GM19239 (cell line): ENCODE data around the gene TNS1.

Experiments used
- DNase-seq: peaks from one replicate; pipeline ENCODE4 v3.0.0; 2011; ENCODE audit warnings: low spot score; ENCODE audit not compliant: insufficient read length
- FAIRE-seq: peaks from 2 replicates; lab custom pipeline; 2011; peaks lifted over from hg19 to GRCh38; lab: Jason Lieb, UNC

TNS1 gene

DNA sequence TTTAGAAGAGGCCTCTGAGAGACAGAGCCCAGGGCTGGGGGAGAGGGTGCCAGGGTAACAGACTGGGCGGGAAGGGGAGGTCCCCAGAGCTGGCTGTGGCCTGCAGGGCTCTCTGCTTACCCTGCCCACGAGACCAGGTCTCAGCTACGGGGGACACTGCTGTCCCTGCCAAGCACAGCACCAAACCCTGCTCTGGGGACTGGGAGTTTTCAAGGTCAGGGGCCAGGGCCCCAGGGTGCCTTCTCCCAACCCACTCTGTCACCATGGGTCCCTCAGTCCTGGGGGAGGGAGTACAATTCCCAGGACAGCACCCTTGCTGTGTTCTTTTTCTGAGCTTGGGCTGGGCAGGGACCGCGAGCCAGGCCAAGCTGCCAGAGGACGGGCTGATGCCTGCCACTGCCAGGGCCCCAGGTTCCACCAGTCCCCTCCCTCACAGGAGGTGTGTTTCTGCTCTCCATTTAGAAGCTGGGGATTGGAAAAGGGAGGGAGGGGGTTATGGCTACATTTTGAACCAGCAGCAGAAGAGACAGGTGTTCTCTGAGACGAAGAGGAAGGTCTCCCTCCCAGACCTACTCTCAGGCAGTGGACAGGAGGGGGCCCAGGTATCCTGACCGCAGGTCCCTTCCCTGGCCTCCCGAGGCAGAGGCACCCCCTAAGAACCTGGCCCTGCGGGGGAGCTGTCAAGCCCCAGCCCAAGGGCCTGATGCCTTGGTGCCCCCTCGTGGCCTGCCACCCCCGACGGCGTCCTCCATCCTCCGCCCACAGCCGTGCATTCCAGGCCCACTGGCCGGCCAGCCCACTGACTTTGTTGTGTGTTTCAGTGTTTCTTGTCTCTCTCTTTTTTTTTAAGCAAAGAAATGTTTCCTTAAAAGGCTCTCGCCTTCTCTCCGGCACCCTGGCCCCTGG, 80.4 kb downstream of the TNS1 start:
- no peak for FAIRE-seq
- no peak for DNase-seq

DNA sequence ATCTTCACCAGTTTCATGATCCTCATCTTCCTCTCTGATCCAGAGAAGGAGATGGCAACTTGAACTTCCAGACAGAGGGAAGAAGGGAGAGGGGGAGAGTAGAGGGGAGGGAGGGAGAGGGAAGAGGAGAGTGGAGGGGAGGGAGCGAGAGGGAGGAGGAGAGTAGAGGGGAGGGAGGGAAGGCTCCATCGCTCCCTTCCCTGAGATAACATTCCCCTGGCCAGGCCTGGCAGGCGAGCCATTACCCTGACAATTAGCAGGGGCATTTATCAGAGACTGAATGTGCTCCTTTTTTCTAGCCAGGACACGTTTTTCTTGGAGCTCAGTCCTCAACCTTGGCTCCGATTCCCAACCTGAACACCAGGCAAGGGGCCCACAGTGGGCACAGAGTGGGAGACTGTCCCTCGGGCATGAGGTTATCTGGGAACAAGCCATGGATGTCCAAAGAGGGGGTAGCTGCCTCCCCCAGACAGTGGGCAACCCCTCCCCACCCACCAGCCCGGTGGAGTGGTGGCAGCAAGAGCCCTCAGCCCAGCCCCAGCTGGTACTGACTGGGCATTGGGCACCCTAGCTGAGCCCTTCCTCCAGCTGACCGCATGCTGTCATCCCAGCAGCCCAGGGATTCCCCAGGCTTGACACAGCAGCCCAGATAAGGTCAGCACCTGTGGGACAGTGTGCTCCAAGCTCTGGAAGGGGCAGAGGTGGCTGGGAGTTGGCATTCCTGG, 81.8 kb downstream of the TNS1 start:
- FAIRE-seq (no peak), DNase-seq (no peak)

DNA sequence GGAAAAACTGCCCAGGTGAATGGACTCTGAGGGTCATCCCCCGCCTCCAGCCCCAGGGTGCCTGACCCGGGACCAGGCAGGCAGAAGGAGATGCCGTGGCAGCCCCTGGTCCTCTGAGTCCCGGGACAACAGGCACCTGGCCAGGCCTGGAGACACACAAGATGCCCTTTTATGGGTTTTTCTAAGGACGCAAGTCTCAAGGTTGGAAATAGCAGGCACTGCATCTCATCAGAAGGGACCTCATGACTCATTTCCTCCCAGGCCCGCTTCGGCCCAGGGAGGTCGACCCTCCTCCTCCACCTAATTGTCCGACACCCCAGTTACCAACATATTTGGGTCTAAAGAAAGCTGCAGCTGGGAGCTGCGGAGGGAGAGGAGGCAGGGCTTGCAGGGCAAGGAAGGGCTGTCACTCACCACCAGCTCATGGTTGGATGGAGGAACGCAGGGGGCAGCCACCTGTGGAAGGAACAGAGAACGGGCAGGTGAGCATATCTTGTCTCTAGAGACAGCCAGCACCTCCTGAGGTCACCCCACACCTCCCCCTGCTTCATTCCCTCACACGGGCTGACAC, 82.9 kb downstream of the TNS1 start:
- FAIRE-seq (no peak), DNase-seq (no peak)

DNA sequence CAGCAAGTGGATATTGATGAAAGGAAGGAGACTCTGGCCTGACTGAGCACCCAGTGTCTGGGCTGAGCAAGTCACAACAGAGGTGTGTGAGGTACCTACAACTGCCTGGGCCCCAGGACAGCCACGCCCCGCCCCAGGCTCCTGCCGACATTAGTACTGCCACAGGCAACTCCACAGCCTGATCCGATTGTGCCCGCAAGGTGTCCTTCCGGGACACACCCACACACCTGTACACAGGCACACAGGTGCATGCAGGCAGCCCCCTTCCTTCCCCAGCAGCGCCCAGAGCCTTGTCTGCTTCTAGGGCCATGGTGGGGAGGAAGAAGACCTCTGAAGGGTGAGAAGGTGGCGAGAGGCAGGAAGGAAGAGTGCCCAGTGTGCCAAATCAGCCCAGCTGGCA, 83.6 kb downstream of the TNS1 start:
- no peak for FAIRE-seq
- no peak for DNase-seq

DNA sequence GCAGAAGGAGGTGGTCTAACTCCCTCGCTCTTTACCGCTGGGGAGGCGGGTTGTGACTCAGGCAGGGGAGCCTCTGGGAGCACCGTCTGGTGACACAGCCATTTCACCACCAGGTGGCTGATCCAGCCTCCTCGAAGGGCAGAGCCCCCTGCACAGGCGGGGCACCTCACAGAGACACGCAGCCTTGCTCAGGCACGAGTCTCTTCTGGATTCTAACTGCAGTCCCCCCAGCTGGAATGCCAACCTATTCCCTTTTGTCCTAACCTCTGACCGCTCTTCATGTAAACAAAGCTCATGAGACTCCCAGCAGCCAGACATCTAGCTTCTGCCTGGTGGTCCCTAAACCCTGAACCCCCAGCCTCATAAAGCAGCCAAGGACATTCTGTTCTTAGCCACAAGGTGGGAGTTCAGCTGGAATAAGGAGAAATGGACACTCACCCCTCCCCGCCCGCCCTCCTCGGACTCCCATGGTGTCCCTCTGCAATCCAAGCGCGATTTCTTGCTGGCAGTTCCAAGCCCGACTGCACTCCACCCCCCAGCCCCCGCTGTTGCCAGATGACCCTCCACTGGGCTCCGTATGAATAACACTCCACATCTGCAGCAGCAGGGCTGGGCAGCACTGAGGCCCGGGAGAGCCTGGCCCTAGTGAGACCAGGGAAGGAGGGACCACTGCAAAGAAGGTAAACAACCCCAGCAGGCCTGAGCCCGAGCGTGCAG, 84.3 kb downstream of the TNS1 start:
- DNase-seq (no peak), FAIRE-seq (no peak)

DNA sequence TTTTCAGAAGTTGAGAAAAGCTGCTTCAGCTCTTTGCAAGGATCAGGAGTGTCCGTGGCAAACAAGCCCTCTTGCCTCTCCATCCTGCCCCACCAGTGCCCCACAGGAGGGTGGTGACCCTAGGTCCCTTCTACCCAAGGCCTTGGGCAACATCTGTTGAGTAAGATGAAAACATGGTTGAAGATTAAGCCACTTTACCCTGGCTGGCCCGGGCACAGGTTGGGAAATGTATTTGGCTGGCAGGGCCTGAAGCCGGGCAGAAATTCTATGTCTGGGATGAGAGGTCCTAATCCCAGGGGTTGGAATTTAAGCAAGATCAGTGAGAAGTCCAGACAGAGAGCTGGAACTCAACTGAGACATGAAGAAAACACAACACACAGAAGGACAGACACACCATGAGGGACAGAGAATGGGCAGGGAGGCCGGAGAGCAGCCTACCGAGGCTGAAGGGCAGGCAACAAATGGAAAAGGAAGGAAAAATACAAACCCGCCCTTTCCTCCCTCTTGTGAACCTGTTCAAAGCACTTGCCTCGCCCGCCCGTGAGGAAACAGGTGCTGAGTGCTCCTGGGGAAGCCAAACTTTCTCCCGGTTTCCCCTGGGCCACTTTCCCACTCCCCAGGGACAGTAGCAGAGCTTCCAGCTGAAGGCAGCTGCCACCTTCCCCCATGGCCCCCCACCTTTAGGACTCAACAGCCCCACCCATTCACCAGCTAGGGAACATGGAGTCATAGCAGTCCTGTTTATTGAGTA, 86.1 kb downstream of the TNS1 start:
- no peak for DNase-seq
- FAIRE-seq = no peak

DNA sequence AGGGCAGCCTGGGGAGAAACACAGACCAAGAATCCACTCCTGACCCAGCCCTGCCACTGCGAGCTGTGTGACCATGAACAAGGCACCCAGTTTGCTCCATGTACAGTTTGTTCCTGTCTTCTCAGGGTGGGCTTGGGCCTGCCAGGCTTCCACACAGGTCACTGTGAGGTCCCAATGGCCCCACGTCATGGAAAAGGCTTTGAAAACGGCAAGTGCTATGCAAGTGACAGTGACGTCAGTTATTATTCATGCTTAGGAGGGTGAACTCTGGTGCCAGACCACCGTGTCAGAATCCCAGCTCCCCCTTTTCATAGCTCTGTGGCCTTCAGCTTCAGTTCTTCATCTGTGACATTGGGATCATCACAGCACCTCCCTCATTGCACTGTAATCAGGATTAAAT, 87.1 kb downstream of the TNS1 start:
- DNase-seq (no peak), FAIRE-seq (no peak)

DNA sequence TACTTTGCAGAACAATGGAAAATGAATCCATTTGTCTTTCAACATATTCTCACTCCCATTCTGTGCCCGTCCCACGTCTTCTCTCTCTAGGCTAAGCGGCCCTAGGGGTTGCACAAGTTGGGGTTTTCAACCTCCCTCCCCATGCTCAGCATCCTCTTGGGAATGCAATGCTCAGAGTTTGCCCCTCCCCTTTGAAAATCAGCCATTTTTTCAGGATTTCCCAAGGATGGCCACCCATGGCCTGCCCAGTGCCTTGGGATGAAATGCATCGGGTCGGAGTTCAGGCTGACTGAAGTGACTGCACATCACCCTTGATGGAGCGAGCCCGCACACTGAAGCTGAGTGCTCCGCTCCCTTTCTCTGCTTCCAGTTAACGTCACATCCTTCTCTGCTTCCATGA, 87.9 kb downstream of the TNS1 start:
- no peak for DNase-seq
- no peak for FAIRE-seq

DNA sequence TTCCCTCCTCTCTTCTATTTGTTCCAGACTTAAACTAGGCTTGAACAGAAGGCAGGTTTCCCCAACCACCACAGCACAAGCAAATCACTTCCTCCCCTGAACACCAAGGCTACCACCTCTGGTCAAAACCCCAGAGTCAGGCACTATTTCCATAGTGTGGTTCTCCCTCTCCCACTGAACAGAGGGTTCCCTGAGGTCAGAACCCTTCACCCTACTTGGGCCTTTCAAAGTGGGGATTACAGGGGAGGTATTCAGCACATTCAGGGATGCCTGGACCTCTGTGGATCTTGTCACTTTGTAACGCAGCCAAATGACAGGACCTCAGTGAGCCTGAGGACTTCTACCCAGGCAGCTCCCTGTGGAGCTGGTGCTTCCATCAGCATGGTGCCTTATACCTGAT, 88.7 kb downstream of the TNS1 start:
- FAIRE-seq = no peak
- no peak for DNase-seq

DNA sequence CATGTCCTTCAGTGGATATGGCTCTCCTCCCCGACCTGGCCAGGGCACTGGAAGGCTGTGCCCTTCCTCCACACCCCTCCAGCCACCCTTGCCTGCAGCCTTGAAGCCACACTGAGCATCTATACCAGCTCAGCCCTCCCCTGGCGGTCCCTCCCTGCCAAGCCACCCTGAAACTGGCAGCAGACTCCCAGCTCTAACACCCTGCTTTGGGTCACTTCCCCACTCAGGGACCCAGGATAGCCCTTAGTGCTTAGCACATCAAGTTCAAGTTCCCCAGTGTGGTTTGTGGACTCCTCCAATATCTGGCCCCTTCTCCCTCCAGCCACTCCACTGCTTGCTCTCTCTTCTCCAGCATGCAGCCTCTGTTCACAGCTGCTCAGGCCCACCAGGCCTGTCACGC, 89.4 kb downstream of the TNS1 start:
- FAIRE-seq (no peak), DNase-seq (no peak)

DNA sequence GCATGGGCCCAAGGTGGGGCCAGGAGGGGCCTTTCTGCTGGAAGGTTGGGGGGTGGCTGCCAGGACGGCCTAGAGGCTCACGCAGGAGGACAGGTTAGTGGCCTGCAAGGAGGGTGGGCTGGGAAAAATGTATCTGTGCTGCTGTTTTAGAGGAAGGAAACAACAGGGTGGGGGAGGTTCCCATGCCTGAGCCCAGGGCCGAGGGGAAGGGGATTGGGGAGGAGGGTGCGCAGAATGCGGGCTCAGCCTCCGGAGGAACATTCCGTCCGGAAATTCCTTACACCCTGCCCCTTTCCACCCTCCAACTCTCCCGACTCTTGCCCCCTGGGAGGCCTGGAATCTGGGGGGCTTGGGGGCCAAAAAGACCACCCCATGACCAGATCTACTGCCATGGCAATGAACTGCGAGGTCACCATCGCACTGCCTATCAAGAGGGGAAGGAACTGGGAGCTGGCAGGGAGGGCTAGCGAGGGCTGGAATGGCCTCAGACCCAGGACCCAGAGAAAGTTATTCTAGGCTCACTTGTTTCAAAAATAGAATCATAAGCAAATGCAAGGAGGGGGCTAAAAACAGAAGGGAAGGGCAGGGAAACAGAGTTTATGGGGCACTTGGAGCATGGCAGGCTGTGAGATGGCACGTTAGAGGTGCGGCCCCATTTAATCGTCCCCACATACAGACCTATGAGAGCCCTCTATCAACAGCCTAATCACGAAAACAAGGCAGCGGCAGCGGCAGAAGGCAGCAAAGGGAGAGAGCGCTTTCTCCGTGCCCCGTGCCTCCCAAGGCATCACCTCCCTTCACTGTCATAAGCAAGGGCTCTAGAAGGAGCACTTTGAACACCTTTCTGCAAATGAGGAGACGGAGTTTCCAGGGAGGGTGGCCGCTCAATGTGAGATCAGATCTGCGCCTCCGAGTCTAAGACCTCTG, 90.4 kb downstream of the TNS1 start:
- FAIRE-seq (no peak), DNase-seq (no peak)

DNA sequence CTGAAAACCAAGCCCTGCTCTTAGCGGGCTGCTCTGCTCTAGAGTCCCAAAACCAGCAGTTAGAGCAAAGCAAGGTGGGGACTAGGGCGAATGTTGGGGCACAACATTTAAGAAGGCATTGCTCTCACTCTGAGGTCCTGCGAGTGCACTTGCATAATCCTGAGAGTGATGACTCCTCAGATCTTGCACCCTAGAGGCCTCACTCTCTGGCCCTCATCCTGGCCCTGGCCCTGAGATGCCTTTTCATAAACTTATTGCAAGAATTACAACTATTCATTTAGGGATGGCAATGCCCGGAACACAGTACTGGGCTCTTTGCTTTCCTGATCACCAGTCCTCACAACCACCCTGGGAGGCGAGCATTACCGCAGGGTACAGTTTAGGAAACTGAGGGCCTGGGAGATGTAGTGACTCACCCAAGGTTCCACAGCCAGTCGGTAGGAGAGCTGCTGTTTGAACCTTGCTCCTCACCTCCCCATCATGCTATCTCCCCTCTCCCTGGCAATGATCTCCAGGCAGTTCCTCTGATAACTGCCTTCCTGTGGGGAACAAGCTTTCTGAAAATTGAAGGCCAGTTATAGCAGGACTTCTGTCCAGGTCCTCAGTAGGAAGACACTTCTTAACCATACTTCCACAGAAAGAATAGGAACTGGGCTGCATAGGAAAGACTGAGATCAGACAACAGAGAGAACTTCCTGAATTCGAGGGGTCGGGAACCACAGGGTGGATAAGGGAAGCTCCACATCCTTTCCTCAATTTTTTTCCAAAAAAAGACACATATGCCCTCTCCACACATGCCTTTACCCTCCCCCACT, 91.3 kb downstream of the TNS1 start:
- DNase-seq (no peak), FAIRE-seq (no peak)

DNA sequence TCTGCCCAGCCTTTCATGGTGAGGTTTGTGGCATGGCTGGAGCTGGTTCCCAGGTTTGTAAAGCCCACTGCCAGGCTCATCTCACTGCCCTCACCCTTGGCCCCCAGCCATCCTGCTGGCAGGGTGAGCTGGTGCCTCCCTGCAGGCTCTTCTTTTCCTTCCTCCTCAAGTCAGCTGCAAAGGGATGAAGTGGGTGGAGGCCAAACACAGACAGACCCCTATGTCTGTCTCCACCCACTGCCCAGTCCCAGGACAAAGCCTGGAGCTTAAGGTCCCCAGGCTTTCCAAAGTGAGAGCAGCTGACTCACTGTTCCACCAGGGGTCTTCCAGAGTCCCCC, 92.0 kb downstream of the TNS1 start:
- DNase-seq = no peak
- no peak for FAIRE-seq

DNA sequence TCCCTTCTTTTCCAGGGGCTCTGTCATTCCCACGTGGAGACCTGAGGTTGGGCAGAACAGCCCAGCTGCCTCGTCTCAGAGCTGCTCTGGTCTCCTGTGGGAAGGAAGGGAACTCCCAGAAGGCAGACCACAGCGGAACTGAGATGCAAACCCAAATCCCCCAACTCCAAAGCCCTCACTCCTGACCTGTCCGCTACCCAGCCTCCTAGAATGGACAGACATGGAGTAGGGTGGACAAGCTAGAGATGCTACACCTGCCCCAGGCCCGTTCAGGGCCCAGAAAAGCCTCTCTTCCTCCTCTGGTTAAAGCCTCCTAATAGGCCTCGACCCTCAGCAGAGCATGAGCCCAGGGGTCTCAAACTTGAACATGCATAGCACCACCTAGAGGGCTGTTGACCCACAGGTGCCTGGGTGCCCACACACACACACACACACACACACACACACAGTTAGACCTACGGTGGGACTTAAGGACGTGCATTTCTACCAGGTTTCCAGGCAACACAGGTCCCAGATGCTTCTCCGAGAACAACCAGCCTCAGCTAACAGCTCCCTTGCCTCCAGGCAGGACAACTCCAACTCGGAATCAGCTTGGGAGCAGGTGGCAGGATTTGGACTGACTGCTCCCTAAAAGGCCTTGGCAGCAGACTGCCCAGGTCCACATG, 93.5 kb downstream of the TNS1 start:
- no peak for DNase-seq
- FAIRE-seq = no peak

DNA sequence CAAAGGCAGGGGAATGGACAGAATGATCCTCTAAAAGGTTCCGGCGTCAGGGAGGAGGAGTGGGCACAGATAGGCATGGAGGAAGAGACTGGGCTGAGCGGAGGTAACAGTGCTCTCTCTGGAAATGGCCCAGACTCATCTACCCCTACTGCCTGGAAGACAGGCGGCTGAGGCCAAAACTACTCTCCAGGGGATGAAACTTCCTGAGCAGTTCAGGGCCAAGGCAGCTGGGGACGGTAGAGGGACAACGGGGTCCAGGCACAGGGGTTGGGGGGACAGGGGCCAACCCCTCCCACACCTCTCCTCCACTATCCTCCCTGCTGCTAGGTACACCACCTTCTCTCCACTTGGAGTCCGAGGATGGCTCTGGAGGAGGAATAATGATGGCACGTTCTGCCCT, 94.3 kb downstream of the TNS1 start:
- FAIRE-seq (no peak), DNase-seq (no peak)

DNA sequence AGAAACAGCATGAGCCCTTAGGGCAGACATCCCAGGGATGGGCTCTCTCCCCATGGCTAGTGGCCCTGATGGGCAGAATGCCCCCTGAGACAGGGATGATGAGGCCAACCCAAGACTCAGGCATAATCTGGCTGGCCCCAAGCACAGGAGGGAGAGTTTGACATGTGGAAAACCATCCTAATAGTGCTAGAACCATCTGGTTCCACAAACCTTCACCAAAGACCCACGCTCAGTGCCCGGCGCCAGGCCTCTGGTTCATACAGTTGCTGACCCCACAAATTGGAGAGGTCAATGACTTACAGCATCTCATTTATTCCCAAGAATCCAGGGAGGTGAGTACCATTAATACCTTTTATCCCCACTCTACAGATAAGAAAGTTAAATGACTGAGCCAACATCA, 95.5 kb downstream of the TNS1 start:
- no peak for FAIRE-seq
- no peak for DNase-seq

DNA sequence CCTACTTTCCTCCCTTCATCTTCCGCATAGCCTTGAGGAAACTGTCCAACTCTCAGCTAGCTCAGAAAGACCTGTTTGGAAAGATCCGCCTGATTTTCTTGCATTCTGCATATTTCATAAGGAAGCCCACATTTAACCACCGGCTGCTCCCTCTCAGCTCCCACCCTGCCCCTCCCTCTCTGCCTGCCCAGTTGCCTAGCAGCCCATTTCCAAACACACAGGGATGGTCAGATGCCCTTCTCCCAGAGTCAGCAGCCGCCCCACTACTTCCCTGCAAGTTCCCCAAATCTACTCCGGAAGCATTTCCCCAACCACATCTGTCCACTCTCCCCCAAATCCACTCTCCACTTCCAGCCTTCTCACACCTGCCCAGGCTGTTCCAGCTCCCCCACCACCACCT, 96.0 kb downstream of the TNS1 start:
- FAIRE-seq = no peak
- DNase-seq = no peak

DNA sequence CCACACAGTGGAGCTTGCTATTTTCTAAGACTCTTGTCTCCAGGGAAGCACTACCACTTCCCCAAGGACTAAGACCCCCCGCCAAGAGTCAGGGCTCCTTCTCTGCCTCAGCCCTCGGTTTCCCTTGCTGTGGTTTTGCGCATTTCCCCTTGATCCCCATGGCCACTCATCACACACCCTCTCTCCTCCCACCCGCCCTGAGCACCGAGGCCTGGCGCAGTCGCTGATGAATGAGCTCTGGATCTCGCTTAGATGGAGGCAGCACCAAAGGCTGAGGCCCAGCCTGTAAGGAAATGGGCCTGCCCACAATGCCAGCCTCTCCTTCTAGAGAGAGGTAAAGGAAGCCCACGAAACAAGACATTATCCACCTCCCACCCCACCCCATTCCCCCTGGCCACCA, 96.9 kb downstream of the TNS1 start:
- FAIRE-seq = no peak
- DNase-seq = no peak
